Endothelial cell (in vitro differentiated cells): Measurements from ENCODE around the gene VGLL1. TPM values are rescaled to one million over a fixed set of nuclear protein-coding genes. Genes with fewer than 3 reads are reported as not detected.

Source experiments
- DNase-seq: peaks from one replicate; pipeline ENCODE4 v3.0.0; 2021; ENCODE audit warnings: low spot score
- H3K27ac Mint-ChIP-seq: one replicate; pipeline ENCODE4 v1.8.0; 2021; ENCODE audit warnings: mixed read lengths, inconsistent platforms; ENCODE audit not compliant: unreplicated experiment
- H3K27me3 Mint-ChIP-seq: one replicate; pipeline ENCODE4 v1.8.0; 2021; ENCODE audit warnings: mild to moderate bottlenecking, moderate library complexity, mixed read lengths, inconsistent platforms; ENCODE audit not compliant: unreplicated experiment
- H3K36me3 Mint-ChIP-seq: one replicate; pipeline ENCODE4 v1.8.0; 2021; ENCODE audit warnings: mild to moderate bottlenecking, low read depth, mixed read lengths, inconsistent platforms; ENCODE audit not compliant: unreplicated experiment
- H3K4me1 Mint-ChIP-seq: one replicate; pipeline ENCODE4 v1.8.0; 2021; ENCODE audit warnings: mild to moderate bottlenecking, mixed read lengths, inconsistent platforms; ENCODE audit not compliant: unreplicated experiment
- H3K4me3 Mint-ChIP-seq: one replicate; pipeline ENCODE4 v1.8.0; 2021; ENCODE audit warnings: mild to moderate bottlenecking, mixed read lengths, inconsistent platforms; ENCODE audit not compliant: unreplicated experiment
- H3K9me3 Mint-ChIP-seq: one replicate; pipeline ENCODE4 v1.8.0; 2021; ENCODE audit warnings: mixed read lengths, inconsistent platforms; ENCODE audit not compliant: unreplicated experiment
- CTCF ChIP-seq: fragments of 200-600 bp; sonication (generic); IDR thresholded peaks from one replicate; pipeline ENCODE4 v1.5.0; 2021; ENCODE audit warnings: antibody characterized with exemption; ENCODE audit not compliant: unreplicated experiment
- total RNA-seq: library from RNA; stranded (reverse); fragmentation: NEBNext Ultra II Directional; extraction: Animal tissue kit (Norgen Biotek cat#: 25700); gene quantifications from one replicate; pipeline ENCODE4 v1.2.1, GENCODE V29; 2021; ENCODE audit not compliant: unreplicated experiment

VGLL1 gene
- total RNA-seq, 1 donor from 2014 or later, result not detected

DNA sequence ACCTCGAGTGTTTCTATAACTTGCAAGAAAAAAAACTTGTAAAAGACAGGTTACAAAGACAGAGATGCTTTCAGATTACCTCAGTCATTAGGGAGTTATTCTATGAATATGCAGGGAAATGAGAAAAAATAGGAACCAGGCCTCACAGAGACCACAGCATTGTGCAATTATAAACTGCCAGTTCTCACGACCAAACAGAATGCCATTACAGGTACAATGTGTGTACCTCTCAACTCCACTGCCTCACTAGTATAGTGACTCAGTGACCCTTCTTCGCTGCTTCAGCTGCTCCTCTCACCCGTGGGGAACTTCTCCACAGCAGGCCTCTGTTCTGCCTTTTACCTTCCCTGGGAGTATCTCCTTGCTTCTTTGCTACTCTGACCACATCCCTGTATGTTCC, 37.0 kb upstream of the VGLL1 start:
- H3K4me1 Mint-ChIP-seq, result peaks cover 7% of the 10 kb centered on the region
- no peak overlapping the region for H3K4me3 Mint-ChIP-seq
- no peak for DNase-seq
- no peak for TF ChIP-seq CTCF
- H3K36me3 Mint-ChIP-seq, result peaks cover 3% of the 10 kb centered on the region
- H3K9me3 Mint-ChIP-seq, result no peaks in the 10 kb centered on the region
- no peak overlapping the region for H3K27ac Mint-ChIP-seq
- no peaks in the 10 kb centered on the region for H3K27me3 Mint-ChIP-seq

GRCh38 chrX:136496186-136496763, 35.7 kb upstream of the VGLL1 start:
- H3K9me3 Mint-ChIP-seq, result no peaks in the 10 kb centered on the region
- DNase-seq, result no peak
- no peaks in the 10 kb centered on the region for H3K27me3 Mint-ChIP-seq
- H3K4me1 Mint-ChIP-seq, result peaks cover 7% of the 10 kb centered on the region
- peak overlapping the region; percentile 92 for H3K4me3 Mint-ChIP-seq
- H3K36me3 Mint-ChIP-seq, result peaks cover 3% of the 10 kb centered on the region
- peak overlapping the region; percentile 93 for H3K27ac Mint-ChIP-seq
- no peak for TF ChIP-seq CTCF

GRCh38 chrX:136496764-136497555, 35.1 kb upstream of the VGLL1 start:
- H3K9me3 Mint-ChIP-seq, result no peaks in the 10 kb centered on the region
- peak overlapping the region; percentile 92 for H3K4me3 Mint-ChIP-seq
- TF ChIP-seq CTCF, result no peak
- peak overlapping the region; percentile 93 for H3K27ac Mint-ChIP-seq
- H3K36me3 Mint-ChIP-seq, result peaks cover 3% of the 10 kb centered on the region
- peak; percentile 71 for DNase-seq
- H3K27me3 Mint-ChIP-seq, result no peaks in the 10 kb centered on the region
- H3K4me1 Mint-ChIP-seq, result peaks cover 7% of the 10 kb centered on the region

DNA sequence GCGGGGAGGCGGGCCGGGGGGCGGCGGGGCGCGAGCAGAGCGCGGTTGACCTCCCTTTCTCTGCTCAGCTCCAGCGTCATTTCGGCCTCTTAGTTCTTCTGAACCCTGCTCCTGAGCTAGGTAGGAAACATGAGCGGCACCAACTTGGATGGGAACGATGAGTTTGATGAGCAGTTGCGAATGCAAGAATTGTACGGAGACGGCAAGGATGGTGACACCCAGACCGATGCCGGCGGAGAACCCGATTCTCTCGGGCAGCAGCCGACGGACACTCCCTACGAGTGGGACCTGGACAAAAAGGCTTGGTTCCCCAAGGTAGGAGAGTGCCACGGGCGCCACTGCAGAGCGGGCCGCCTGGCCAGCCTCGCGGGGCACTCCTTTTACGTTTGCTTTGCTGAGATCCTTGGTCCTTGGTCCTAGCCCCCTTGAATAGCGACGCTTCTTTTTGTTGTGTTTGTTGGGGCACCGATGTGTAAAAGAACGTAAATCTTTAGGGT, 34.4 kb upstream of the VGLL1 start, which contains the start of gene HTATSF1:
Gene HTATSF1, plus strand, starts transcription at position 37 of the 497 bp plus-strand sequence. Its CDS starts 93 bp downstream, at position 130.
- no peaks in the 10 kb centered on the region for H3K9me3 Mint-ChIP-seq
- peaks cover 3% of the 10 kb centered on the region for H3K36me3 Mint-ChIP-seq
- peak; percentile 3 for DNase-seq
- TF ChIP-seq CTCF, result no peak
- H3K27me3 Mint-ChIP-seq, result no peaks in the 10 kb centered on the region
- H3K27ac Mint-ChIP-seq, result peak within 1 kb of the TSS; percentile 93
- H3K4me1 Mint-ChIP-seq, result peaks cover 7% of the 10 kb centered on the region
- H3K4me3 Mint-ChIP-seq, result peak within 1 kb of the TSS; percentile 97

DNA sequence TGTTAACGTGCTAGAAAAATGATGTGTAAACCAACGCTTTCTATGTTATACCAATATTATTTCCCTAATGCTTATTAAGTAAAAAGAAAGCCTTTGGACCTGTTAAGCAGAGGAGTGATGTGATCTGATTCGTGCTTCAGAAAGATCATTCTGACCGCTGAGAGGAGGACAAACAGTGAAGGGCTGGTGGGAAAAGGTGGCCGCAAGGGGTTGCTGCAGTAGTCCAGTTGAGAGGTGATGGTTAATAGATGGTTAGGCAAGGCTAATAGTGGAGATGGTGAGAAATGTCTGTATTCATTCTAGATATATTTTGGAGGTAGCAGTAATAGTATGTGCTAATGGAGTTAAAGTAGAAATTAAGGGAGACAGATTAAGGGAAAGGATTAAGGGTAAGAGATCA, 12.9 kb upstream of the VGLL1 start:
- H3K27ac Mint-ChIP-seq, result no peak overlapping the region
- no peaks in the 10 kb centered on the region for H3K9me3 Mint-ChIP-seq
- H3K4me1 Mint-ChIP-seq, result no peaks in the 10 kb centered on the region
- H3K36me3 Mint-ChIP-seq, result no peaks in the 10 kb centered on the region
- DNase-seq, result no peak
- TF ChIP-seq CTCF, result no peak
- no peaks in the 10 kb centered on the region for H3K27me3 Mint-ChIP-seq
- H3K4me3 Mint-ChIP-seq, result no peak overlapping the region
